Prostate gland (tissue), 2 donors: ENCODE results near the gene WWOX.

ENCODE experiments used
- CTCF ChIP-seq, 4 experiments: fragments of 200-600 bp in 2 of 4; fragments of 450-650 bp in 2 of 4; sonication (generic) in 2 of 4; IDR thresholded peaks; 1 replicate in 3 of 4; 2 replicates in 1 of 4; pipeline ENCODE4 v1.5.1; 2016 to 2019; ENCODE audit warnings: antibody characterized with exemption in 4 of 4, mild to moderate bottlenecking in 2 of 4, moderate library complexity in 2 of 4
- POLR2A ChIP-seq: fragments of 450-650 bp; IDR thresholded peaks from one replicate; pipeline ENCODE4 v1.6.1; 2016; ENCODE audit warnings: antibody characterized with exemption, mild to moderate bottlenecking
- POLR2AphosphoS5 ChIP-seq: sonication (generic); formaldehyde crosslinking; IDR thresholded peaks from one replicate; pipeline ENCODE4 v1.6.1; 2017; ENCODE audit warnings: antibody characterized with exemption

DNA sequence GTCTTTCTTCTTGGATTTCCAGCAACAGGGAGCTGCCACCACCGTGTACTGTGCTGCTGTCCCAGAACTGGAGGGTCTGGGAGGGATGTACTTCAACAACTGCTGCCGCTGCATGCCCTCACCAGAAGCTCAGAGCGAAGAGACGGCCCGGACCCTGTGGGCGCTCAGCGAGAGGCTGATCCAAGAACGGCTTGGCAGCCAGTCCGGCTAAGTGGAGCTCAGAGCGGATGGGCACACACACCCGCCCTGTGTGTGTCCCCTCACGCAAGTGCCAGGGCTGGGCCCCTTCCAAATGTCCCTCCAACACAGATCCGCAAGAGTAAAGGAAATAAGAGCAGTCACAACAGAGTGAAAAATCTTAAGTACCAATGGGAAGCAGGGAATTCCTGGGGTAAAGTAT lies 1112.1 kb downstream of the WWOX start:
- TF ChIP-seq POLR2AphosphoS5 (no peak), CTCF (IDR thresholded peaks at IDR 0.05) (no peak), POLR2A (no peak)
